CD4-positive, alpha-beta T cell (primary cell): ENCODE measurements around the gene ST6GAL1. TPM values are rescaled to one million over a fixed set of nuclear protein-coding genes. Genes with fewer than 3 reads are reported as not detected.

ENCODE experiments used
- ATAC-seq: fragments of 200-7000 bp; cut with Tn5 transposase; one replicate; pipeline ENCODE4 v1.10.0; 2022; ENCODE audit warnings: mild to moderate bottlenecking; ENCODE audit not compliant: poor library complexity
- CTCF ChIA-PET: fragments of 350-600 bp; sonication (Branson Sonifier 250); formaldehyde crosslinking; loops from one replicate; lab custom pipeline; 2021; ENCODE audit warnings: antibody characterized with exemption, inconsistent platforms; lab: Charles Lee
- POLR2A ChIA-PET: fragments of 350-600 bp; sonication (Branson Sonifier 250); formaldehyde crosslinking; loops from one replicate; lab custom pipeline; 2021; ENCODE audit warnings: antibody characterized with exemption, inconsistent platforms; lab: Charles Lee
- DNase-seq, 14 experiments: peaks; one replicate each; pipeline ENCODE4 v3.0.0-alpha.2; 2013 to 2020; ENCODE audit warnings: mixed read lengths in 2 of 14
- H3K27ac ChIP-seq, 2 donors: one replicate each; pipeline versions ENCODE4 v1.5.1 to v1.7.0; 2013; ENCODE audit warnings: low read length in 2 of 2, low read depth in 1 of 2, mild to moderate bottlenecking in 1 of 2
- H3K27me3 ChIP-seq, 2 experiments: 1 replicate in 1 of 2; 2 replicates in 1 of 2; pipeline versions ENCODE4 v1.6.1 to v1.7.0; 2013; ENCODE audit warnings: low read length in 2 of 2, control low read depth in 1 of 2, mild to moderate bottlenecking in 1 of 2, moderate library complexity in 1 of 2; ENCODE audit not compliant: insufficient read depth in 2 of 2, control insufficient read depth in 1 of 2
- H3K36me3 ChIP-seq: one replicate; pipeline ENCODE4 v1.6.1; 2013; ENCODE audit warnings: low read length, control low read depth; ENCODE audit not compliant: insufficient read depth
- H3K4me1 ChIP-seq: one replicate; pipeline ENCODE4 v1.6.1; 2013; ENCODE audit warnings: low read length, control low read depth; ENCODE audit not compliant: insufficient read depth
- H3K4me3 ChIP-seq: one replicate; pipeline ENCODE4 v1.5.1; 2013; ENCODE audit warnings: mild to moderate bottlenecking, low read length, moderate library complexity
- H3K9me3 ChIP-seq, 2 experiments: 1 replicate in 1 of 2; 2 replicates in 1 of 2; pipeline versions ENCODE4 v1.6.1 to v1.7.0; 2013; ENCODE audit warnings: low read length in 2 of 2, mild to moderate bottlenecking in 2 of 2, control low read depth in 1 of 2, moderate library complexity in 1 of 2; ENCODE audit not compliant: control insufficient read depth in 1 of 2, insufficient read depth in 1 of 2
- H3K27ac Mint-ChIP-seq: one replicate; pipeline ENCODE4 v1.8.0; 2020; ENCODE audit warnings: mixed read lengths
- H3K27me3 Mint-ChIP-seq: one replicate; pipeline ENCODE4 v1.8.0; 2021; ENCODE audit warnings: mixed read lengths
- H3K36me3 Mint-ChIP-seq: one replicate; pipeline ENCODE4 v1.8.0; 2021; ENCODE audit warnings: low read depth, mixed read lengths
- H3K4me1 Mint-ChIP-seq: one replicate; pipeline ENCODE4 v1.8.0; 2021; ENCODE audit warnings: low read depth, mixed read lengths
- H3K4me3 Mint-ChIP-seq: one replicate; pipeline ENCODE4 v1.8.0; 2020; ENCODE audit warnings: mild to moderate bottlenecking, mixed read lengths
- H3K9me3 Mint-ChIP-seq: one replicate; pipeline ENCODE4 v1.8.0; 2020; ENCODE audit warnings: mixed read lengths
- intact Hi-C, 2 experiments: fragments of 100-400 bp; cut with DNase I in 1 of 2; cut with micrococcal nuclease in 1 of 2; formaldehyde crosslinking; loops; one replicate each; pipeline versions ENCODE4 v1.15.1 to v1.9.0; 2023 to 2025; cut with DNase I, micrococcal nuclease
- total RNA-seq, 174 experiments: library from RNA in 2 of 174; stranded (reverse) in 2 of 174; gene quantifications; one replicate each; pipeline ENCODE4 v1.2.3 and lab custom pipeline; 2021 to 2026
- TF ChIP-seq, protein P1 (sequence below): fragments of 200-600 bp; IDR thresholded peaks from one replicate; pipeline ENCODE4 v1.8.0; 2022; ENCODE audit warnings: antibody characterized with exemption, mild to moderate bottlenecking

ST6GAL1 gene
- total RNA-seq, 2 experiments from 2014 or later = 27.6 to 29.1 TPM

DNA sequence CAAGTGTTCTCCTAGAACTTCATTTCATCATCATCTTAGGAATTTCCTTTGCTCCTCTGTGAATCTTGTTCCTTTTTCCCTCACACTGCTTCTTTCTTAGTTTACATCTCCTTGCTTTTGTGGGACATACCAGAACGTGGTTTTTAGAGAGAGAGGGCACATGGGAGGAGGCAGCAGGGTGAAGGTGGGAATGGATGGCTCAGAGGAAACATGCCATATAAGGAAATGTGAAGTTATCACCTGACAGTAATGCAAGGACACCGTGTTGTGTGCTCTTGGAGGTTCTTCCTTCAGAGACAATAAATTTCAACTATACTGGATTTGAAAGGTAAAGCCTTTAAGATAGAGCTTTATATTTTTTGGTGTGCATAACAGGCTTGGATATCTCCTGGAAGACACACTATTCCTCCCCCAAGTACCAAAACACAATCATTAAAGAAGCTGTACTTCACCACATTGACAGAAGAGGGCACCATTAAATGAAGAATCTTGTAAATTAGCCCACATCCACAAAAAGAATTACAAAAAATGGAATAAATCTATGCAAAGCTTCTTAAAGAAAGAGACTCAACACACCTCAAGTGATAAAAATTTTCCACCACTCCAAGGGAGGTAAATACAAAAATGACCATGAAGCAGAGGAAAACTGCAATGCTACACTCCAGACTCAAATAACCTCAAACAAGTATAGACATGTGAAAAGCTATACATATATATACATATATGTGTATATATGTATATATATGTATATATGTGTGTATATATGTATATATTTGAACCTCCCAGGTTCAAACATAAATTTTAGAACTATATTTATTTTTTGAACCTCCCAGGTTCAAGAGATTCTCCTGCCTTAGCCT, 182.8 kb downstream of the ST6GAL1 start:
- Histone ChIP-seq H3K4me3 (no peak overlapping the region), H3K4me1 (peaks cover 2% of the 10 kb centered on the region), H3K9me3 (no peaks in the 10 kb centered on the region), H3K27me3 (no peaks in the 10 kb centered on the region), H3K27ac (no peak overlapping the region), H3K36me3 (no peaks in the 10 kb centered on the region)
- Mint-ChIP-seq H3K27ac (no peak overlapping the region), H3K9me3 (no peaks in the 10 kb centered on the region), H3K36me3 (no peaks in the 10 kb centered on the region), H3K4me1 (peaks cover 8% of the 10 kb centered on the region), H3K27me3 (no peaks in the 10 kb centered on the region), H3K4me3 (no peak overlapping the region)
- intact Hi-C loops = loop anchor here (1.0 to 5.0 kb wide), 2 partner anchors 52 to 261 kb away; no protein-coding TSS in a partner anchor
- ATAC-seq (peak; percentile 63), DNase-seq (peak in 3 of 14 experiments; percentile 58 to 72 (median 68))
- TF ChIP-seq, protein P1, sequence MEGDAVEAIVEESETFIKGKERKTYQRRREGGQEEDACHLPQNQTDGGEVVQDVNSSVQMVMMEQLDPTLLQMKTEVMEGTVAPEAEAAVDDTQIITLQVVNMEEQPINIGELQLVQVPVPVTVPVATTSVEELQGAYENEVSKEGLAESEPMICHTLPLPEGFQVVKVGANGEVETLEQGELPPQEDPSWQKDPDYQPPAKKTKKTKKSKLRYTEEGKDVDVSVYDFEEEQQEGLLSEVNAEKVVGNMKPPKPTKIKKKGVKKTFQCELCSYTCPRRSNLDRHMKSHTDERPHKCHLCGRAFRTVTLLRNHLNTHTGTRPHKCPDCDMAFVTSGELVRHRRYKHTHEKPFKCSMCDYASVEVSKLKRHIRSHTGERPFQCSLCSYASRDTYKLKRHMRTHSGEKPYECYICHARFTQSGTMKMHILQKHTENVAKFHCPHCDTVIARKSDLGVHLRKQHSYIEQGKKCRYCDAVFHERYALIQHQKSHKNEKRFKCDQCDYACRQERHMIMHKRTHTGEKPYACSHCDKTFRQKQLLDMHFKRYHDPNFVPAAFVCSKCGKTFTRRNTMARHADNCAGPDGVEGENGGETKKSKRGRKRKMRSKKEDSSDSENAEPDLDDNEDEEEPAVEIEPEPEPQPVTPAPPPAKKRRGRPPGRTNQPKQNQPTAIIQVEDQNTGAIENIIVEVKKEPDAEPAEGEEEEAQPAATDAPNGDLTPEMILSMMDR = peak; percentile 86
- ChIA-PET POLR2A (interaction anchor here (0.6 to 2.5 kb wide), 14 partner anchors 16 to 330 kb away, joined by 3 to 24 read pairs (median 4); partner anchors contain the start of genes EIF4A2 and RPL39L), CTCF (interaction anchor here (0.7 to 5.2 kb wide), 17 partner anchors 12 to 524 kb away, joined by 3 to 64 read pairs (median 3); partner anchors contain the start of gene RPL39L)

DNA sequence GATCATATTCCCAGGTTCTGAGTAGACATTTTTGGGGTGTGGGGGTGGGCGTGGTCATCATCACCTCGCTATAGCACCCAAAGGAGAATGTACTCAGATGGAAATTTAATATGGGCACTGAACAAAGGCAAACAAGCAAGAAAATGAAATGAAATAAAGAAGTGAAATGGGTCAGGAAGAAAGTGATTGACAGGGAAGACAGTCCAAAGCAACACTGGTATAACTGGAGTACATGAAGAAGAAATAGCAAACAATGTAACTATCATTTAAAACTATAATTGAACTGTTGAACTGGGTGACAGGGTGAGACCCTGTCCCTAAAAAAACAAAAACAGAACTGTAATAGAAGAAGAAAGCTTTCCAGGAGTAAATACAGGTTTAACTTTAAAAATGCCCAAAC, 184.2 kb downstream of the ST6GAL1 start:
- no peak for ATAC-seq
- Histone ChIP-seq H3K4me3 (no peak overlapping the region), H3K36me3 (no peaks in the 10 kb centered on the region), H3K27ac (no peak overlapping the region), H3K27me3 (no peaks in the 10 kb centered on the region), H3K9me3 (no peaks in the 10 kb centered on the region), H3K4me1 (peaks cover 2% of the 10 kb centered on the region)
- H3K27ac Mint-ChIP-seq = no peak overlapping the region
- H3K27me3 Mint-ChIP-seq = no peaks in the 10 kb centered on the region
- intact Hi-C loops = loop anchor here in 1 of 2 experiments (1.0 to 5.0 kb wide), 3 partner anchors 36 to 262 kb away; no protein-coding TSS in a partner anchor
- peaks cover 8% of the 10 kb centered on the region for H3K4me1 Mint-ChIP-seq
- DNase-seq = no peak
- no peaks in the 10 kb centered on the region for H3K9me3 Mint-ChIP-seq
- TF ChIP-seq, protein P1 = no peak
- no peaks in the 10 kb centered on the region for H3K36me3 Mint-ChIP-seq
- H3K4me3 Mint-ChIP-seq = no peak overlapping the region
- ChIA-PET CTCF (interaction anchor here (3.4 to 5.2 kb wide), 3 partner anchors 26 to 50 kb away, joined by 36 to 64 read pairs (median 52); partner anchors contain the start of gene RPL39L), POLR2A (interaction anchor here (1.9 to 2.5 kb wide), 2 partner anchors 25 to 36 kb away, joined by 14 to 24 read pairs; partner anchors contain the start of gene RPL39L)

DNA sequence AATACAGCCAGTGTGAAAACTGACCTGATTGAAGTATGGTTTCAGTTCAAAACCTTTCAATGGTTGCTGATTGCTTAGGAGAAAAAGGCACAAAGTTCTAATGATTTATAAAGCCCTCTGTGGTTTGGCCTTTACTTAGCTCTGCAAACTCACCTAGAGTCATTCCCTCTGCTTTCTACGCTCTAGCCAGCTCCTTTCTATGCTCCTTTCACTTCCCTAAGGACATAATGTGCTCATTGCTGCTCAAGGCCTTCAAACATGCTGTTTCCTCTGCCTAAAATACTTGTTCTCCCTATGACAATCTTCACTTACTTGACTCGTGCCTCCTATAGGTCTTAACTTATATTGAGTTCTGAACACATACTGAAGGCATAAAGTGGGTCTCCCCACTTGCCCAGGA, 190.0 kb downstream of the ST6GAL1 start:
- no peaks in the 10 kb centered on the region for H3K9me3 ChIP-seq
- POLR2A ChIA-PET = interaction anchor here (0.9 kb wide), 1 partner anchor 40 kb away, joined by 3 read pairs; no protein-coding TSS in a partner anchor
- no peak overlapping the region for H3K27ac Mint-ChIP-seq
- TF ChIP-seq, protein P1 = no peak
- no peaks in the 10 kb centered on the region for H3K4me1 Mint-ChIP-seq
- intact Hi-C loops = no loop called here
- H3K4me1 ChIP-seq = no peaks in the 10 kb centered on the region
- H3K36me3 Mint-ChIP-seq = no peaks in the 10 kb centered on the region
- CTCF ChIA-PET = interaction anchor here (0.9 to 1.3 kb wide), 2 partner anchors 19 to 30 kb away, joined by 4 read pairs; partner anchors contain the start of gene RPL39L
- H3K4me3 ChIP-seq = no peak overlapping the region
- ATAC-seq (no peak), DNase-seq (no peak)
- H3K9me3 Mint-ChIP-seq = no peaks in the 10 kb centered on the region
- no peak overlapping the region for H3K4me3 Mint-ChIP-seq
- no peak overlapping the region for H3K27ac ChIP-seq
- H3K27me3 ChIP-seq = no peaks in the 10 kb centered on the region
- H3K36me3 ChIP-seq = no peaks in the 10 kb centered on the region
- no peaks in the 10 kb centered on the region for H3K27me3 Mint-ChIP-seq
